H1 (cell line): ENCODE measurements around the gene SPRYD4. TPM values are rescaled to one million over a fixed set of nuclear protein-coding genes. Genes with fewer than 3 reads are reported as not detected.
A peak's percentile ranks its signal among the peaks of the same experiment; 100 is the strongest.

Source experiments
- CTCF ChIA-PET: fragments of 300-600 bp; sonication (Branson Sonifier 250); formaldehyde crosslinking; loops from one replicate; lab custom pipeline; 2021; ENCODE audit not compliant: partially characterized antibody; lab: Charles Lee
- POLR2A ChIA-PET: fragments of 300-600 bp; sonication (Branson Sonifier 250); formaldehyde crosslinking; loops from one replicate; lab custom pipeline; 2021; ENCODE audit warnings: inconsistent platforms; ENCODE audit not compliant: partially characterized antibody; lab: Charles Lee
- DNase-seq, 2 experiments: peaks; one replicate each; pipeline versions ENCODE4 v3.0.0 to v3.0.0-alpha.2; 2010 to 2022; ENCODE audit warnings: low spot score in 2 of 2, low read depth in 1 of 2, mixed read lengths in 1 of 2
- FAIRE-seq: peaks from 2 replicates; lab custom pipeline; 2011; peaks lifted over from hg19 to GRCh38; lab: Jason Lieb, UNC
- H2AFZ ChIP-seq: 2 replicates; pipeline ENCODE4 v1.8.1; 2012; ENCODE audit warnings: low read length, inconsistent platforms
- H2AK5ac ChIP-seq: 2 replicates; pipeline ENCODE4 v1.6.1; 2013; ENCODE audit warnings: low read depth, low read length
- H2BK120ac ChIP-seq: replicated peaks from 2 replicates; pipeline ENCODE3; 2013; ENCODE audit warnings: low read depth, low read length, inconsistent platforms
- H2BK12ac ChIP-seq: 2 replicates; pipeline ENCODE4 v1.6.1; 2013; ENCODE audit warnings: low read depth, low read length
- H2BK15ac ChIP-seq: 2 replicates; pipeline ENCODE4 v1.6.1; 2013; ENCODE audit warnings: low read length
- H2BK20ac ChIP-seq: 2 replicates; pipeline ENCODE4 v1.6.1; 2013; ENCODE audit warnings: low read length
- H2BK5ac ChIP-seq: 2 replicates; pipeline ENCODE4 v1.6.1; 2013; ENCODE audit warnings: low read depth, low read length
- H3K14ac ChIP-seq: 2 replicates; pipeline ENCODE4 v1.6.1; 2013; ENCODE audit warnings: inconsistent platforms; ENCODE audit not compliant: insufficient read length
- H3K18ac ChIP-seq: 2 replicates; pipeline ENCODE4 v1.6.1; 2013; ENCODE audit warnings: low read length; ENCODE audit errors: extremely low read depth
- H3K23ac ChIP-seq: 2 replicates; pipeline ENCODE4 v1.6.1; 2013; ENCODE audit warnings: inconsistent platforms; ENCODE audit not compliant: insufficient read length
- H3K23me2 ChIP-seq: 2 replicates; pipeline ENCODE4 v1.6.1; 2013; ENCODE audit warnings: low read depth, low read length
- H3K27ac ChIP-seq: 2 replicates; pipeline ENCODE4 v1.6.1; 2011; ENCODE audit warnings: low read depth, low read length, inconsistent platforms
- H3K27me3 ChIP-seq, 4 experiments: replicated peaks in 1 of 4; 1 replicate in 1 of 4; 2 replicates in 3 of 4; pipeline versions ENCODE4 v1.6.1 to v1.8.1; 2011 to 2013; ENCODE audit warnings: low read length in 3 of 4, mild to moderate bottlenecking in 3 of 4, inconsistent platforms in 2 of 4, mixed read lengths in 2 of 4, moderate library complexity in 1 of 4; ENCODE audit not compliant: control insufficient read depth in 3 of 4, insufficient read depth in 3 of 4; ENCODE audit errors: extremely low read depth in 1 of 4
- H3K36me3 ChIP-seq, 4 experiments: 2 replicates each; pipeline versions ENCODE4 v1.6.1 to v1.8.1; 2011 to 2013; ENCODE audit warnings: mild to moderate bottlenecking in 4 of 4, low read length in 3 of 4, moderate library complexity in 2 of 4, control low read depth in 1 of 4, inconsistent platforms in 1 of 4; ENCODE audit not compliant: insufficient read depth in 4 of 4, control insufficient read depth in 2 of 4
- H3K4ac ChIP-seq: replicated peaks from 2 replicates; pipeline ENCODE3; 2013; ENCODE audit warnings: low read length, low read depth, mixed read lengths, inconsistent platforms; ENCODE audit not compliant: insufficient read length
- H3K4me1 ChIP-seq, 4 experiments: replicated peaks in 1 of 4; 1 replicate in 1 of 4; 2 replicates in 3 of 4; pipeline versions ENCODE4 v1.6.1 to v1.8.1; 2011 to 2013; ENCODE audit warnings: low read length in 3 of 4, inconsistent platforms in 2 of 4, mixed read lengths in 1 of 4; ENCODE audit not compliant: insufficient read depth in 4 of 4, control insufficient read depth in 3 of 4
- H3K4me2 ChIP-seq, 2 experiments: 2 replicates each; pipeline versions ENCODE4 v1.6.1 to v1.8.1; 2011 to 2013; ENCODE audit warnings: low read depth in 2 of 2, low read length in 2 of 2, control low read depth in 1 of 2, inconsistent platforms in 1 of 2, mild to moderate bottlenecking in 1 of 2; ENCODE audit not compliant: insufficient read depth in 1 of 2
- H3K4me3 ChIP-seq, 4 experiments: fragments of 200-600, 300-600 bp in 1 of 4; sonication (generic), shearing (Covaris generic), sonication (Bioruptor Twin) in 1 of 4; 2 replicates each; pipeline versions ENCODE4 v1.5.1 to v1.8.1; 2011 to 2016; ENCODE audit warnings: low read length in 4 of 4, low read depth in 3 of 4, control low read depth in 2 of 4, inconsistent platforms in 2 of 4, mild to moderate bottlenecking in 2 of 4, mixed read lengths in 1 of 4, moderate library complexity in 1 of 4; ENCODE audit not compliant: insufficient read depth in 2 of 4; ENCODE audit errors: extremely low read depth in 1 of 4
- H3K56ac ChIP-seq: replicated peaks from 2 replicates; pipeline ENCODE3; 2013; ENCODE audit warnings: low read depth, mild to moderate bottlenecking, mixed read lengths, low read length, inconsistent platforms; ENCODE audit not compliant: insufficient read length
- H3K79me1 ChIP-seq: 2 replicates; pipeline ENCODE4 v1.6.1; 2013; ENCODE audit warnings: low read depth, low read length, control low read depth
- H3K79me2 ChIP-seq, 2 experiments: 2 replicates each; pipeline versions ENCODE4 v1.6.1 to v1.8.1; 2012 to 2013; ENCODE audit warnings: low read length in 2 of 2, mild to moderate bottlenecking in 2 of 2, inconsistent platforms in 1 of 2; ENCODE audit not compliant: insufficient read depth in 2 of 2, control insufficient read depth in 1 of 2
- H3K9ac ChIP-seq, 4 experiments: replicated peaks in 1 of 4; 1 replicate in 1 of 4; 2 replicates in 3 of 4; pipeline versions ENCODE4 v1.6.1 to v1.8.1; 2011 to 2013; ENCODE audit warnings: low read depth in 3 of 4, low read length in 3 of 4, control low read depth in 2 of 4, mild to moderate bottlenecking in 2 of 4, moderate library complexity in 2 of 4, inconsistent platforms in 1 of 4; ENCODE audit errors: extremely low read depth in 1 of 4
- H3K9me3 ChIP-seq, 2 experiments: 2 replicates each; pipeline versions ENCODE4 v1.6.1 to v1.8.1; 2012 to 2013; ENCODE audit warnings: mild to moderate bottlenecking in 2 of 2, moderate library complexity in 2 of 2, control low read depth in 1 of 2, inconsistent platforms in 1 of 2, low read depth in 1 of 2, low read length in 1 of 2, mixed read lengths in 1 of 2; ENCODE audit not compliant: insufficient read depth in 2 of 2
- H4K20me1 ChIP-seq, 2 experiments: replicated peaks in 1 of 2; 2 replicates each; pipeline versions ENCODE3 to v1.8.1; 2011 to 2013; ENCODE audit warnings: inconsistent platforms in 2 of 2, low read length in 2 of 2, mild to moderate bottlenecking in 1 of 2; ENCODE audit not compliant: insufficient read depth in 2 of 2, control insufficient read depth in 1 of 2
- H4K5ac ChIP-seq: 2 replicates; pipeline ENCODE4 v1.6.1; 2013; ENCODE audit warnings: low read length, low read depth, mixed read lengths, inconsistent platforms; ENCODE audit not compliant: insufficient read length
- H4K8ac ChIP-seq: 2 replicates; pipeline ENCODE4 v1.8.0; 2013; ENCODE audit warnings: mild to moderate bottlenecking, moderate library complexity, low read length, inconsistent platforms; ENCODE audit not compliant: insufficient read depth; ENCODE audit errors: extremely low read depth
- H4K91ac ChIP-seq: replicated peaks from 2 replicates; pipeline ENCODE3; 2013; ENCODE audit warnings: low read length, mixed read lengths, inconsistent platforms; ENCODE audit not compliant: insufficient read length
- BACH1 ChIP-seq: IDR thresholded peaks from 2 replicates; pipeline ENCODE4 v1.6.1; 2012; ENCODE audit warnings: low read length, improper control_type of control experiment
- BCL11A ChIP-seq, 2 experiments: IDR thresholded peaks; one replicate each; pipeline ENCODE4 v1.6.1; 2011; ENCODE audit warnings: low read depth in 2 of 2, low read length in 2 of 2, mild to moderate bottlenecking in 2 of 2
- BRCA1 ChIP-seq: IDR thresholded peaks from 2 replicates; pipeline ENCODE4 v1.6.1; 2012; ENCODE audit warnings: low read depth, low read length, improper control_type of control experiment
- CEBPB ChIP-seq: IDR thresholded peaks from 2 replicates; pipeline ENCODE4 v1.6.1; 2012; ENCODE audit warnings: low read depth, low read length
- EGR1 ChIP-seq: IDR thresholded peaks from 2 replicates; pipeline ENCODE4 v1.6.1; 2011; ENCODE audit warnings: low read depth, low read length, borderline replicate concordance
- EP300 ChIP-seq, 2 experiments: IDR thresholded peaks; 1 replicate in 1 of 2; 2 replicates in 1 of 2; pipeline ENCODE4 v1.6.1; 2011 to 2012; ENCODE audit warnings: low read depth in 2 of 2, low read length in 2 of 2, mild to moderate bottlenecking in 2 of 2, borderline replicate concordance in 1 of 2, inconsistent platforms in 1 of 2, moderate library complexity in 1 of 2
- GABPA ChIP-seq: IDR thresholded peaks from 2 replicates; pipeline ENCODE4 v1.6.1; 2011; ENCODE audit warnings: mild to moderate bottlenecking, low read length, moderate library complexity, borderline replicate concordance; ENCODE audit not compliant: insufficient read depth
- HDAC6 ChIP-seq: IDR thresholded peaks from one replicate; pipeline ENCODE4 v1.7.1; 2012; ENCODE audit warnings: low read depth, mild to moderate bottlenecking, inconsistent platforms, low read length, moderate library complexity
- NANOG ChIP-seq: IDR thresholded peaks from 2 replicates; pipeline ENCODE4 v1.6.1; 2011; ENCODE audit warnings: low read length, low read depth, mild to moderate bottlenecking, inconsistent platforms; ENCODE audit not compliant: insufficient read depth, poor library complexity, severe bottlenecking
- POLR2A ChIP-seq, 2 experiments: IDR thresholded peaks; 1 replicate in 1 of 2; 2 replicates in 1 of 2; pipeline ENCODE4 v1.6.1; 2011; ENCODE audit warnings: low read depth in 2 of 2, low read length in 2 of 2, mild to moderate bottlenecking in 2 of 2; ENCODE audit errors: control extremely low read depth in 1 of 2
- SIRT6 ChIP-seq: IDR thresholded peaks from one replicate; pipeline ENCODE4 v1.7.1; 2012; ENCODE audit warnings: low read length, inconsistent platforms
- SRF ChIP-seq: IDR thresholded peaks from 2 replicates; pipeline ENCODE4 v1.6.1; 2011; ENCODE audit warnings: mild to moderate bottlenecking, low read depth, low read length, moderate library complexity
- TCF12 ChIP-seq: IDR thresholded peaks from 2 replicates; pipeline ENCODE4 v1.6.1; 2011; ENCODE audit warnings: low read depth, mild to moderate bottlenecking, low read length
- ZNF274 ChIP-seq: IDR thresholded peaks from 2 replicates; pipeline ENCODE4 v1.7.0; 2012; ENCODE audit warnings: low read length, borderline replicate concordance; ENCODE audit errors: extremely low read depth
- WGBS, 2 experiments: shearing (Covaris generic) in 1 of 2; methylation state at CpG; one replicate each; pipeline versions ENCODE4 v1.1.6 to v1.1.7; 2013 to 2015; ENCODE audit warnings: low lambda C conversion rate in 2 of 2, mixed read lengths in 2 of 2, inconsistent platforms in 1 of 2, low coverage in 1 of 2, missing lambda C conversion rate in 1 of 2; ENCODE audit not compliant: insufficient replicate concordance in 2 of 2, insufficient coverage in 1 of 2, insufficient read length in 1 of 2; ENCODE audit errors: extremely low coverage in 1 of 2, missing lambda C conversion rate in 1 of 2; 5-methylcytosine and 5-hydroxymethylcytosine counted together
- polyA plus RNA-seq, 7 experiments: library from polyadenylated mRNA; depleted of rRNA in 3 of 7; stranded (reverse) in 5 of 7; unstranded in 2 of 7; fragments of >200 nt in 5 of 7; fragments of 200-250 nt in 2 of 7; gene quantifications; 1 replicate in 5 of 7; 2 replicates in 1 of 7; 4 replicates in 1 of 7; pipeline versions ENCODE4 v1.2.1 to v1.2.3, GENCODE V29; 2011 to 2013; ENCODE audit warnings: missing spikeins in 2 of 7, mixed read lengths in 2 of 7
- total RNA-seq: library from RNA; stranded (reverse); fragmentation: NEBNext Ultra II Directional; extraction: Animal tissue kit (Norgen Biotek cat#: 25700); gene quantifications from 2 replicates; pipeline ENCODE4 v1.2.1, GENCODE V29; 2021

SPRYD4 gene
- total and polyA plus RNA-seq, 2 of the 8 experiments (the other 6 are each of a cell fraction or from before 2014, with no cell fraction given), result 4.3 to 5.3 TPM

DNA sequence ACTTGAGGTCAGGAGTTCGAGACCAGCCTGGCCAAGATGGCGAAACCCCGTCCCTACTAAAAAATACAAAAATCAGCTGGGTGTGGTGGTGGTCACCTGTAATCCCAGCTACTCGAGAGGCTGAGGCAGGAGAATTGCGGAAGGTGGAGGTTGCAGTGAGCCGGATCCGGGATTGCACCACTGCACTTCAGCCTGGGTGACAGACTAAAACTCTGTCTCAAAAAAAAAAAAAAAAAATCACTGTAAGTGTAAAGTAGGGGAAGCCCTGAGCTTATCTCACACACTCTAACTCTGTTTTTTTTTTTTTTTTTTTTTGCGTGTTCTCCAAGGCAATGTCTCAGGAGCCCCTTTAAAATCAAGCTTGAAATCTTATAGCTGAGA is 52.8 kb downstream of the SPRYD4 start:
- H3K4me3 ChIP-seq, result peak overlapping the region in 2 of 4 experiments; percentile 11 to 73; a peak in 3 of 8 replicates
- H2BK120ac ChIP-seq, result no peak overlapping the region
- POLR2A ChIA-PET, result interaction anchor here (0.7 to 1.6 kb wide), 9 partner anchors 10 to 207 kb away, joined by 3 to 6 read pairs (median 4); partner anchors contain the start of genes GLS2 and IL23A
- H3K18ac ChIP-seq, result no peak overlapping the region
- TF ChIP-seq BCL11A (IDR thresholded peaks at IDR 0.05; ENCODE audit: low read depth in 2 of 2, low read length in 2 of 2) (no peak), NANOG (no peak), EP300 (IDR thresholded peaks at IDR 0.05; ENCODE audit: borderline replicate concordance in 1 of 2, low read depth in 2 of 2, low read length in 2 of 2) (no peak), CEBPB (no peak), TCF12 (no peak), SIRT6 (no peak), BRCA1 (no peak), GABPA (no peak), SRF (no peak), ZNF274 (no peak), HDAC6 (no peak), EGR1 (no peak), BACH1 (no peak), POLR2A (IDR thresholded peaks at IDR 0.05; ENCODE audit: control extremely low read depth in 1 of 2, low read depth in 2 of 2, low read length in 2 of 2) (no peak)
- TF ChIP-seq, all 59 proteins: peak for 0
- Histone ChIP-seq H4K20me1 (no peaks in the 10 kb centered on the region), H3K4me1 (peaks cover 0 to 2% (median under 1%) of the 10 kb centered on the region in 4 experiments; a peak in 4 of 7 replicates), H2AK5ac (no peak overlapping the region), H3K14ac (no peak overlapping the region), H3K27me3 (no peaks in the 10 kb centered on the region), H2BK20ac (no peak overlapping the region), H2BK5ac (no peak overlapping the region), H4K8ac (no peak overlapping the region), H3K79me1 (no peaks in the 10 kb centered on the region), H3K23me2 (peaks cover 5% of the 10 kb centered on the region; the same call in 1 of the 2 replicates), H3K56ac (no peak overlapping the region), H3K79me2 (peaks cover 0 to 11% of the 10 kb centered on the region in 2 experiments; a peak in 2 of 4 replicates), H3K4me2 (peak overlapping the region; percentile 38 to 92; a peak in 2 of 4 replicates), H4K91ac (no peak overlapping the region), H2BK12ac (no peak overlapping the region; the same call in 1 of the 2 replicates), H3K36me3 (no peaks in the 10 kb centered on the region), H3K23ac (no peak overlapping the region), H3K27ac (no peak overlapping the region), H2BK15ac (no peak overlapping the region), H3K4ac (no peak overlapping the region), H3K9me3 (no peaks in the 10 kb centered on the region), H2AFZ (peak overlapping the region; percentile 95; the same call in 1 of the 2 replicates), H4K5ac (no peak overlapping the region), H3K9ac (no peak overlapping the region)
- DNase-seq (no peak), FAIRE-seq (no peak)
- CTCF ChIA-PET, result interaction anchor here (0.6 to 16.9 kb wide), 12 partner anchors 10 to 115 kb away, joined by 3 to 279 read pairs (median 4); no protein-coding TSS in a partner anchor
- 91% methylated on average over 7 of the region's 8 CpGs; no CpG with 5 or more reads in 1 of the 2 experiments for WGBS, 2 experiments
